SW 1271 (cell line): ENCODE data around the gene PRKAG2.
A peak's percentile ranks its signal among the peaks of the same experiment; 100 is the strongest.

Source experiments
- DNase-seq, 2 experiments: peaks; one replicate each; lab custom pipeline; 2025; lab: John Stamatoyannopoulos, UW

The PRKAG2 gene

GRCh38 chr7:151817981-151818673, 58.8 kb downstream of the PRKAG2 start:
- DNase-seq: no peak

GRCh38 chr7:151817315-151817690, 59.6 kb downstream of the PRKAG2 start:
- DNase-seq: no peak

- no peak for DNase-seq
Measured at GRCh38 chr7:151816562-151817314, 60.2 kb downstream of the PRKAG2 start.

- no peak for DNase-seq
Measured at GRCh38 chr7:151815419-151815818, 61.5 kb downstream of the PRKAG2 start.

GRCh38 chr7:151814400-151815009, 62.4 kb downstream of the PRKAG2 start:
- DNase-seq: no peak

GRCh38 chr7:151813997-151814396, 62.9 kb downstream of the PRKAG2 start:
- DNase-seq: no peak

GRCh38 chr7:151813445-151813844, 63.5 kb downstream of the PRKAG2 start:
- no peak for DNase-seq

GRCh38 chr7:151812967-151813366, 63.9 kb downstream of the PRKAG2 start:
- DNase-seq: no peak

GRCh38 chr7:151810441-151811232, 66.3 kb downstream of the PRKAG2 start:
- no peak for DNase-seq

GRCh38 chr7:151809864-151810170, 67.1 kb downstream of the PRKAG2 start:
- DNase-seq: no peak

GRCh38 chr7:151809146-151809863, 67.6 kb downstream of the PRKAG2 start:
- DNase-seq: no peak

- peak in 1 of 2 experiments; percentile 30 for DNase-seq
Measured at GRCh38 chr7:151808400-151809145, 68.3 kb downstream of the PRKAG2 start.

- DNase-seq: no peak
Measured at GRCh38 chr7:151807846-151808245, 69.1 kb downstream of the PRKAG2 start.

GRCh38 chr7:151806952-151807775, 69.8 kb downstream of the PRKAG2 start:
- no peak for DNase-seq

- no peak for DNase-seq
Measured at GRCh38 chr7:151806204-151806603, 70.7 kb downstream of the PRKAG2 start.

- DNase-seq: no peak
Measured at GRCh38 chr7:151805191-151805590, 71.7 kb downstream of the PRKAG2 start.

- no peak for DNase-seq
Measured at GRCh38 chr7:151804756-151805155, 72.2 kb downstream of the PRKAG2 start.

GRCh38 chr7:151803841-151804240, 73.1 kb downstream of the PRKAG2 start:
- no peak for DNase-seq

- no peak for DNase-seq
Measured at GRCh38 chr7:151802469-151802846, 74.5 kb downstream of the PRKAG2 start.

- DNase-seq: no peak
Measured at GRCh38 chr7:151801782-151802468, 75.0 kb downstream of the PRKAG2 start.
